NB4 (cell line): ENCODE data around the gene SNN.

Experiments used
- MYC ChIP-seq: IDR thresholded peaks from 2 replicates; pipeline ENCODE4 v1.6.1; 2011; ENCODE audit warnings: low read depth, low read length
- POLR2A ChIP-seq: IDR thresholded peaks from 2 replicates; pipeline ENCODE4 v1.6.1; 2011; ENCODE audit warnings: mild to moderate bottlenecking; ENCODE audit not compliant: insufficient read length; ENCODE audit errors: extremely low read depth
- TF ChIP-seq, protein P1 (sequence below): IDR thresholded peaks from one replicate; pipeline ENCODE4 v1.5.1; 2012; ENCODE audit warnings: low read depth, low read length

DNA sequence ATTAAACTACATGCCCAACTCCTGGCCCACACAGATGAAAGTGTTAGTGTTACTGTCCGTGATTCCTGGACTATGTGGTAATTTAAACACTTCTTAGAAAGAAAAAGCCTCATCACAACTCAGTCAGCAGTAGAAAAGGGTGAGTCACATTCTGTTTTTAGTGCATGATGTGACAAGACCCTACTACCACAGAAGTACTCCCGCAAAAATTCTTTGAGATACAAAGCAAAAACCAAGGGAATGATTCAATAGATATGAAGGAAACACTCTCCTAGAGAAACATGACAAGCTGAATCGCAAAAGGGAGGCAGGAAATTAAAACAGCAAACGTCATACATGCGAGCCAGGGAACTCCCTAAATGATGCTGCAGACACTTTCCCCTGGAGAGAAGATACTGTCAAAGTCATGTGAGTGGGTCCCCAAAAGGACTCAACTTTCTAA is 14.4 kb downstream of the SNN start:
- TF ChIP-seq, protein P1, sequence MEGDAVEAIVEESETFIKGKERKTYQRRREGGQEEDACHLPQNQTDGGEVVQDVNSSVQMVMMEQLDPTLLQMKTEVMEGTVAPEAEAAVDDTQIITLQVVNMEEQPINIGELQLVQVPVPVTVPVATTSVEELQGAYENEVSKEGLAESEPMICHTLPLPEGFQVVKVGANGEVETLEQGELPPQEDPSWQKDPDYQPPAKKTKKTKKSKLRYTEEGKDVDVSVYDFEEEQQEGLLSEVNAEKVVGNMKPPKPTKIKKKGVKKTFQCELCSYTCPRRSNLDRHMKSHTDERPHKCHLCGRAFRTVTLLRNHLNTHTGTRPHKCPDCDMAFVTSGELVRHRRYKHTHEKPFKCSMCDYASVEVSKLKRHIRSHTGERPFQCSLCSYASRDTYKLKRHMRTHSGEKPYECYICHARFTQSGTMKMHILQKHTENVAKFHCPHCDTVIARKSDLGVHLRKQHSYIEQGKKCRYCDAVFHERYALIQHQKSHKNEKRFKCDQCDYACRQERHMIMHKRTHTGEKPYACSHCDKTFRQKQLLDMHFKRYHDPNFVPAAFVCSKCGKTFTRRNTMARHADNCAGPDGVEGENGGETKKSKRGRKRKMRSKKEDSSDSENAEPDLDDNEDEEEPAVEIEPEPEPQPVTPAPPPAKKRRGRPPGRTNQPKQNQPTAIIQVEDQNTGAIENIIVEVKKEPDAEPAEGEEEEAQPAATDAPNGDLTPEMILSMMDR: no peak
- TF ChIP-seq POLR2A: no peak
- TF ChIP-seq MYC: no peak
